ENCODE data around the gene TAS2R16.

TAS2R16 gene

DNA sequence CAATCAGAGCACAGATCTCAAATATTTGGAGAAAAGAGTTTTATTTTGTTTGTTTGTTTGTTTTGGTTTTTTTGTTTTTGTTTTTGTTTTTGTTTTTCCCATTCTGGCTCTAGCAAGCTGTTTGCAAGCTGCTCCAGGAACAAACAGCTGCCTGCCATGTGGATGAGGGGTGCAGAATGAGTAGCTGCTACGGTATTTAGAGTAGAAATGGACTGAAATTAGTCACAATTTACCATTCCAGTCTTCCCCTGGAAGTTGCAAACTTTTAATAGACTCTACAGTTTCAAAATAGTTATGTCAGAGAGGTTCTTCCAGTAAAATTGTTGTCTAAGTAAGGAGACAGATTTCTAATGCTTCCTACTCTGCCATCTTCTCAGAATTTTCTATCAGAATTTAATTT lies 27.1 kb upstream of the TAS2R16 start:
- H3K4me1 ChIP-seq = no peaks in the 10 kb centered on the region
- no peak for TF ChIP-seq Cebpa-rat (IDR thresholded peaks at IDR 0.05)
- H3K4me3 ChIP-seq = no peak overlapping the region
- H3K27ac ChIP-seq = no peak overlapping the region
- no peak overlapping the region for H3K9ac ChIP-seq
- no peak overlapping the region for H3K4me2 ChIP-seq
- no peaks in the 10 kb centered on the region for H3K36me3 ChIP-seq
- no peaks in the 10 kb centered on the region for H4K20me1 ChIP-seq
- peaks cover 0 to 20% (median 18%) of the 10 kb centered on the region in 11 experiments; a peak in 14 of 22 replicates for H3K9me3 ChIP-seq (replicated peaks in 1 of 11)
- H3K27me3 ChIP-seq = no peaks in the 10 kb centered on the region

DNA sequence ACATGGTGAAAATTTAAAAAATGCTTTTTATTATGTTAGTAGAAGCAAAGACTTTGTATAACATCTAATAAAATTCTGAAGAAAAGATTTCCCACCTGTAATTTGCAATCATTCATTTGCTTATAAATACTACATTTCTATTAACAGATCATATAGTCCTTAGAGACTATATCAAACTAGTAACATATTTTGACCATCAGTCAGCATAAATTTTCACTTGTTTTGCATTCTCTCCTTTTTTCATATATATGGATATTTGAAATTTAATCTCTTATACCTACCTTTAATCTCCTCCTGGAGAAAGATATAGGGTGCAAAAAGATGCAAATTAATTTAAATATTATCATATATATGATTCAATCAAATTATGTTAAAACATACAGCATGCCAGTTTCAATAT lies 16.9 kb upstream of the TAS2R16 start:
- H3K9me3 ChIP-seq (replicated peaks in 1 of 11) = no peaks in the 10 kb centered on the region
- TF ChIP-seq Cebpa-rat (IDR thresholded peaks at IDR 0.05) = no peak
- no peaks in the 10 kb centered on the region for H3K36me3 ChIP-seq
- H3K4me1 ChIP-seq = no peaks in the 10 kb centered on the region
- no peak overlapping the region for H3K4me2 ChIP-seq
- no peak overlapping the region for H3K4me3 ChIP-seq
- H4K20me1 ChIP-seq = no peaks in the 10 kb centered on the region
- no peak overlapping the region for H3K27ac ChIP-seq
- no peaks in the 10 kb centered on the region for H3K27me3 ChIP-seq
- no peak overlapping the region for H3K9ac ChIP-seq

GRCh38 chr7:123011766-123012369 lies 16.4 kb upstream of the TAS2R16 start:
- Histone ChIP-seq H3K4me3 (no peak overlapping the region), H3K27ac (no peak overlapping the region), H3K27me3 (no peaks in the 10 kb centered on the region), H3K4me1 (no peaks in the 10 kb centered on the region), H3K4me2 (no peak overlapping the region), H3K36me3 (no peaks in the 10 kb centered on the region), H3K9me3 (replicated peaks in 1 of 11) (no peaks in the 10 kb centered on the region), H4K20me1 (no peaks in the 10 kb centered on the region), H3K9ac (no peak overlapping the region)
- TF ChIP-seq Cebpa-rat (IDR thresholded peaks at IDR 0.05) = no peak

DNA sequence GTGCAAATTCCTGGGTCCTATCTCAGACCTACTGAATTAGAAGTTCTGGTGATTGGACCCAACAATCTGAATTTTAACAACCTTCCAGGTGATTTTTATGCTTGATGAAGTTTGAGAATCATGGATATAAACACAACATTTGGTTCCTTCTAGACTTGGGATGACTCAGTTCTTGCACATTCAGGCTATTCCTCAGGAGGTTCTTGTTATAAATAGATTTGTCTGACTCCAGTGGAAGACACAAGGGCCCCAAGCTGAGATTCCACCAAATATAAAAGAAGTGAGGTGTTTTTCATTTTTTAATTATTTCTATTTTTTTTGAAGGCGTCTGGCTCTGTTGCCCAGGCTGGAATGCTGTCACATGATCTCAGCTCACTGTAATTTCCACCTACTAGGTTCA lies 9.4 kb upstream of the TAS2R16 start:
- Histone ChIP-seq H3K4me2 (peak overlapping the region in 2 of 11 experiments; percentile 7 to 33; a peak in 2 of 22 replicates), H3K9ac (no peak overlapping the region), H3K36me3 (no peaks in the 10 kb centered on the region), H3K4me1 (peaks cover 0 to 24% (median 0%) of the 10 kb centered on the region in 10 experiments; a peak in 8 of 20 replicates), H3K27ac (no peak overlapping the region), H3K9me3 (replicated peaks in 1 of 11) (no peaks in the 10 kb centered on the region), H3K27me3 (no peaks in the 10 kb centered on the region), H4K20me1 (no peaks in the 10 kb centered on the region), H3K4me3 (no peak overlapping the region)
- TF ChIP-seq Cebpa-rat (IDR thresholded peaks at IDR 0.05) = no peak

GRCh38 chr7:123003539-123004126 lies 8.1 kb upstream of the TAS2R16 start:
- no peaks in the 10 kb centered on the region for H3K9me3 ChIP-seq (replicated peaks in 1 of 11)
- H4K20me1 ChIP-seq = no peaks in the 10 kb centered on the region
- H3K36me3 ChIP-seq = no peaks in the 10 kb centered on the region
- no peak for TF ChIP-seq Cebpa-rat (IDR thresholded peaks at IDR 0.05)
- H3K4me1 ChIP-seq = peaks cover 0 to 24% (median 0%) of the 10 kb centered on the region in 10 experiments; a peak in 8 of 20 replicates
- no peak overlapping the region for H3K9ac ChIP-seq
- no peak overlapping the region for H3K4me3 ChIP-seq
- H3K27ac ChIP-seq = no peak overlapping the region
- no peaks in the 10 kb centered on the region for H3K27me3 ChIP-seq
- H3K4me2 ChIP-seq = peak overlapping the region in 4 of 11 experiments; percentile 19 to 57 (median 39); a peak in 6 of 22 replicates

DNA sequence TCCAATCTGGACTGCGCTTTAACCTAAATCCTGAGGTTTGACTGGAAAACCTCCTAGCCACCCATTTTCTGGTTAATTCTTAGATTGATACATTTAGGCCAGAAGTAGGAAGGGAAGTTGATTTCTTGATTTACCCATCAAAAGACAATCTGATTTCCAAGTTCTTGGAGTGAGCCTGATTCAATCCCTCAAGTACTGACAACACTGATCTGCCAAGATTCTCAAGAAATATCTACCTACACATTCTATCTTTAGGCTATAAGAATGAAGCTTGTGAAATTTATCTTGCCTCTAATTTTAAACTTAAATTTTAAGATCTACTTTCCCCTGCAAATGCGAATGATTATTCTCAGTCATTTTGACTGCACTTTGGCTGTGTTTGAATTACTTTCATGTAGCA lies 5.9 kb downstream of the TAS2R16 start:
- Histone ChIP-seq H3K27me3 (no peaks in the 10 kb centered on the region), H3K9me3 (replicated peaks in 1 of 11) (no peaks in the 10 kb centered on the region), H4K20me1 (no peaks in the 10 kb centered on the region), H3K4me1 (no peaks in the 10 kb centered on the region), H3K36me3 (no peaks in the 10 kb centered on the region), H3K4me2 (no peak overlapping the region), H3K9ac (no peak overlapping the region), H3K27ac (no peak overlapping the region), H3K4me3 (no peak overlapping the region)
- no peak for TF ChIP-seq Cebpa-rat (IDR thresholded peaks at IDR 0.05)

- Histone ChIP-seq H3K27ac (no peak overlapping the region), H3K27me3 (no peaks in the 10 kb centered on the region), H3K9ac (no peak overlapping the region), H3K4me1 (no peaks in the 10 kb centered on the region), H3K4me3 (no peak overlapping the region), H4K20me1 (no peaks in the 10 kb centered on the region), H3K36me3 (no peaks in the 10 kb centered on the region), H3K4me2 (no peak overlapping the region), H3K9me3 (replicated peaks in 1 of 11) (no peaks in the 10 kb centered on the region)
- TF ChIP-seq Cebpa-rat (IDR thresholded peaks at IDR 0.05) = no peak
These were observed 6.5 kb downstream of the TAS2R16 start for GRCh38 chr7:122989041-122989440.

DNA sequence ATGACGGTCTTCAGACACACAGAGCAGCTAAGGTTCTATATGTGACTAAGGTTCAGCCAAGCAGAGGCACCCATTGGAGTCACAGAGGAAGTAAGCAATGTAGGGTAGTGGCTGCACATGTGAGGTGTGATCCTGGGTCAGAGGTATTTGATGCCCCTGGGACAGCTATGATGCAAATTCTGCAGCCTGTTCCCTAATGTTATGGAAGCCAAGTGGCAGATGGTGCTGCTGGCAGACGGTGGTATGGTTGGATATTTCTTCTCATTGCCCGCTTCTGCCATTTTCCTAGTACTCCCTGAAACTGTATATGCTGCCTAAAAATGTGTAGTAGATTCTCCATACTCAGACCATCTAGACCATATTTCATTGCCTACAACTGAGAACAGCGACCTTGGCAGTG lies 7.2 kb downstream of the TAS2R16 start:
- Histone ChIP-seq H3K9ac (no peak overlapping the region), H3K4me3 (no peak overlapping the region), H3K27me3 (no peaks in the 10 kb centered on the region), H3K9me3 (replicated peaks in 1 of 11) (no peaks in the 10 kb centered on the region), H3K27ac (no peak overlapping the region), H3K4me1 (no peaks in the 10 kb centered on the region), H3K36me3 (no peaks in the 10 kb centered on the region), H3K4me2 (no peak overlapping the region), H4K20me1 (no peaks in the 10 kb centered on the region)
- no peak for TF ChIP-seq Cebpa-rat (IDR thresholded peaks at IDR 0.05)

DNA sequence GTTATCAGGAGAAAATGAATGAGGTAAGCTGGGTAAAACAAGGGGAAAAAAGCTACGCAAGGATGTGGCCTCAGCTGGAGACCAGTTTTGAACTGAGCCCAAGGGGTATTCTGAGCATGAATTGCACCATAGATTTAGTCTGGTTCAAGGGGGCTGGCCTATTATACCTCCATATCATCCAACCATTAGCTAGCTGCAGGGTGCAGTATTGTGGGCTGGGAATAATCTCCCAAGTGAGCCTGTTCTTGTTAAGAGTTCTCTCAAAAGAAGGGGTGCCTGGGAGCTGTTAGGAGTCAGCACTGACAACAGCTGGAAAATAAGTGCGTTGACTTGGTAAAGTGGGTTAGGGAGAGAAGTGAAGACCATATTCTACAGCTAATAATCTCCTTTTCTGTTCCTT lies 8.0 kb downstream of the TAS2R16 start:
- Histone ChIP-seq H4K20me1 (no peaks in the 10 kb centered on the region), H3K9ac (no peak overlapping the region), H3K27ac (no peak overlapping the region), H3K27me3 (no peaks in the 10 kb centered on the region), H3K4me2 (no peak overlapping the region), H3K4me3 (no peak overlapping the region), H3K36me3 (no peaks in the 10 kb centered on the region), H3K4me1 (no peaks in the 10 kb centered on the region), H3K9me3 (replicated peaks in 1 of 11) (no peaks in the 10 kb centered on the region)
- no peak for TF ChIP-seq Cebpa-rat (IDR thresholded peaks at IDR 0.05)

DNA sequence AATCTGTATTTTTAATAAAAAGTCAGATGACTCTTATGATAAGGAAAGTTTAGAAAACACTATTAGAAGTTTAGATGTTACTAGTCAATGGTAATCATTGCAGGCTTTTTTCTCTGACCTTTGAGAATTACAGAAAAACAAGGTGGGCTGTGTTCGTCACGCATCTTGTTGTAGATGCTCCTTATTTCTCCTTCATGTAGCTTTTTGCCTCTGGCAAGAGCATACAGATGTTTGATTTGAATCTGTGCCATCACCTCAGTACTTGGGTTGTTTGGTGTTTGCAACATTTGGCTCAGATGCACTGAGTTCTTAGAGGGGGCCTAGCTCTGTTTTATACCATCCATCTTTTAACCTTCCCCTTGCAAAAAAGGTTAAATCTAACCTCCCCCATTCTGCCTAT lies 11.5 kb downstream of the TAS2R16 start:
- H3K36me3 ChIP-seq = no peaks in the 10 kb centered on the region
- no peaks in the 10 kb centered on the region for H3K9me3 ChIP-seq (replicated peaks in 1 of 11)
- no peak overlapping the region for H3K9ac ChIP-seq
- H4K20me1 ChIP-seq = no peaks in the 10 kb centered on the region
- H3K27ac ChIP-seq = no peak overlapping the region
- no peaks in the 10 kb centered on the region for H3K27me3 ChIP-seq
- H3K4me1 ChIP-seq = no peaks in the 10 kb centered on the region
- H3K4me2 ChIP-seq = no peak overlapping the region
- no peak for TF ChIP-seq Cebpa-rat (IDR thresholded peaks at IDR 0.05)
- H3K4me3 ChIP-seq = no peak overlapping the region

All from BLaER1 treated with 17β-estradiol and CSF1 and Interleukin-3, amounts not matched to agents 10 nM and 100 nM (cell line).